AG10803 (cell line): ENCODE data around the gene SYTL2.
A peak's percentile ranks its signal among the peaks of the same experiment; 100 is the strongest.

Source experiments
- DNase-seq: peaks from one replicate; pipeline ENCODE4 v3.0.0; 2010; ENCODE audit warnings: low read depth
- H3K4me3 ChIP-seq: 2 replicates; pipeline ENCODE4 v1.5.1; 2011; ENCODE audit warnings: mild to moderate bottlenecking, low read length, control low read depth
- TF ChIP-seq, protein P1 (sequence below): conservative IDR thresholded peaks from 2 replicates; pipeline ENCODE4 v1.5.1; 2011; ENCODE audit warnings: mild to moderate bottlenecking, low read length, control low read depth, inconsistent platforms

SYTL2 gene

DNA sequence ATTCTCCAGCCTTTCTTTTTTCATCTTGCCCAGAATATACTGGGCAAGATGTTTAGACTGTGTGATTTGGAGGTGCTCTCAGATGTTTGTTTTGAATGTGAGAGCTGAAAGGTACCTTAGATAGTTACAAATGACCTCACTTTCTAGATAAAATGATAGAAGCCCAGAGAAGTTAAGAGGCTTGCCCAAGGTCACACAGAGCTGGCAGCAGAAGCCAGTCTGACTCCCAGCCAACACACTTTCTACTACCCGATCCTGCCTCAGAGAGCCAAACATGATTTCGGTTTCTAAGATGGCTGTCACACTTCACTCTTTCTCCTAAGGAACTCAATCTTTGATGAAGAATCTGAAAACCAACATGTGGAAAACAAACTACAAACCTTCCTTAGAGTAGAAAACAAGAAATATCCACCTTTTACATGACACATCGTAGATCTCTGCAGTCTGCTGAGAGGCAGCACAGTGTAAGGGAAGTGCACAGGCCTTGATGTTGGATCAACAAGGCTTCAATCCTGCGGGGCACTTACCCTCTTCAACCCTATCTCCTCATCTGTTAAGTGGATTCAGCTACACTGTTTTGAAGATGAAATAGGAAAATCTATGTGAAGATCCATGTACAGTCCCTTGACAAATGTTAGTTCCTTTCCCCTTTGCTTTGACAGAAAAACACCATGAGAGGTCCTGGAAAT is 58.6 kb downstream of the SYTL2 start:
- TF ChIP-seq, protein P1, sequence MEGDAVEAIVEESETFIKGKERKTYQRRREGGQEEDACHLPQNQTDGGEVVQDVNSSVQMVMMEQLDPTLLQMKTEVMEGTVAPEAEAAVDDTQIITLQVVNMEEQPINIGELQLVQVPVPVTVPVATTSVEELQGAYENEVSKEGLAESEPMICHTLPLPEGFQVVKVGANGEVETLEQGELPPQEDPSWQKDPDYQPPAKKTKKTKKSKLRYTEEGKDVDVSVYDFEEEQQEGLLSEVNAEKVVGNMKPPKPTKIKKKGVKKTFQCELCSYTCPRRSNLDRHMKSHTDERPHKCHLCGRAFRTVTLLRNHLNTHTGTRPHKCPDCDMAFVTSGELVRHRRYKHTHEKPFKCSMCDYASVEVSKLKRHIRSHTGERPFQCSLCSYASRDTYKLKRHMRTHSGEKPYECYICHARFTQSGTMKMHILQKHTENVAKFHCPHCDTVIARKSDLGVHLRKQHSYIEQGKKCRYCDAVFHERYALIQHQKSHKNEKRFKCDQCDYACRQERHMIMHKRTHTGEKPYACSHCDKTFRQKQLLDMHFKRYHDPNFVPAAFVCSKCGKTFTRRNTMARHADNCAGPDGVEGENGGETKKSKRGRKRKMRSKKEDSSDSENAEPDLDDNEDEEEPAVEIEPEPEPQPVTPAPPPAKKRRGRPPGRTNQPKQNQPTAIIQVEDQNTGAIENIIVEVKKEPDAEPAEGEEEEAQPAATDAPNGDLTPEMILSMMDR, result no peak
- DNase-seq, result no peak
- no peak overlapping the region for H3K4me3 ChIP-seq

DNA sequence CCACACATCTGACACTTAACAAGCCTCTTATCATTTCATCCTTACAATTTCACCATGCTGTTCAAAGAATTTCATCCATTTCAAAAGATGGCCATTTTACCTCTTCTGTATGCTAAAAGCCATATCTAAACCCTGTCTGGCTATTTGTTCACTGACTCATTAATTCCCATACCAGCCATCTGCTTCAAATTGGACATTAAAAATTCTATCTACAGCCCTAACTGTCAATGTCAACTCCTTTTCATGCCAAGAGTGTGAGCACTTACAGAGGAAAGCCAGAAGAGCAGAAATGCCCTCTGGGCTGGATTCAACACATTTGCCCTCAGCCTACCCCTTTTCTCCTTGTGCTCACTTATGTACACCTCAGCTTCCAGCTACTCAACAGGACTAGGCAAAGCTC is 59.2 kb downstream of the SYTL2 start:
- TF ChIP-seq, protein P1, result no peak
- no peak overlapping the region for H3K4me3 ChIP-seq
- peak; percentile 61 for DNase-seq

DNA sequence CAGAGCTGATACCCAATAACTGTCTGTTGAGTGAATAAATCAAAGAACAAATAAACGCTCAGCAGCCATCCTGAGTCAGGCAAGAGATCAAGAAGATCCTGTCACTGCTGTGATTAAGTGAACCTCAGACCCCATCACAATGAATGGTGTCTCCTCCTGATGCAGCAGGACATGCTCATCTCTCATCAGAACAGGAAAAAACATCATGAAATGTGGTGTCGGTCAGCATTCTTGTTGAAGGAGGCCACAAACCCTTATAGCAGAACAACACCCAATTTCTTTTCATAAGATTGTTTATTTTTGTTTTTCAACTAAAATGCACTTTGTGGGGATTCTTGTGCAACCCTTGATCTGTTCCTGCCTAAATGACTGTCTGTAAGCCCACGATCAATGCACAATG is 60.3 kb downstream of the SYTL2 start:
- peak; percentile 22 for DNase-seq
- TF ChIP-seq, protein P1, result no peak
- no peak overlapping the region for H3K4me3 ChIP-seq

DNA sequence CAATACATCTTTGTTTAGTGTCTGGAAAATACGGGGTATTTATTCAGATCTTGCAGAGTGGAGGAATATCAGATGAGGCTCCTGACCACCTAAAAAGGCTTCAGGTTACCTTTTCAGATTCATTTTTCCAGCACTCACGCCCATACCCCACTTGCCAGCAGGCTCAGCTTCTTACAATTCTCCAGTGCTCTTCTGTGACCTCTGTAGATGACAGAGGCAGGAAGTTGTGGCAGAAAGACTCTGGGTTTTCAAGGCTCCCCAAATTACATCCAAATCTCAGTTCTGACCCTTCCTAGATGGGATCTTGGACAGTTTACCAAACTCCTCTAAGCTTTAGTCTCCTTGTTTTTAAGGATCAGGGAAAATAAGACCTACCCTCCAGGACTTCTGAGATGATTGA is 61.1 kb downstream of the SYTL2 start:
- H3K4me3 ChIP-seq, result no peak overlapping the region
- TF ChIP-seq, protein P1, result no peak
- no peak for DNase-seq

DNA sequence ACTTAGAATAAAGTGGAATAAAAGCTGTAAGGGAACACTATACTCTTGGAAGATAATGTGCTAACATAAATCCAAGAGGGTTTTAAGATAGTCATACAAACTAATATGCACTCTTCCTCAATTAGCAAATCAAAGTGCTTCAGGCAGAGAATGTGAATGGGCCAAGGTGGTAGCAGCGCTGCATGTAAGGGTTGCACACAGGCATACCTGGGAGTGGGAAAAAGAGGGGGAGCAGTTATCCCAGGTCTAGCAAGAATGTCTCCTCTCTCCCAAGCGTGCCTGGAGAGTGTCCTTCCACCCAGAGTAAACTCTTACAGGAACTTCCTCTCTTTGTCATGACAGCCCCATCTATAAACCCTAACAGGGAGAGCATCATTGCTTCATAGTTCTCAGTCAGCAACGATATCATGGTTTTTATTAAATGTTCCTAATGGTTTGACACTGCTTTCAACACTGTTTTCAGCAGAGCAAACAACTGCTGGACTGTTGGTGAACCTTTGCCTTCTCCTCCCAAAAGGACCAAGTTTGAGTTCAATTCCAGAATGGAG is 61.6 kb downstream of the SYTL2 start:
- H3K4me3 ChIP-seq, result no peak overlapping the region
- no peak for DNase-seq
- TF ChIP-seq, protein P1, result no peak

DNA sequence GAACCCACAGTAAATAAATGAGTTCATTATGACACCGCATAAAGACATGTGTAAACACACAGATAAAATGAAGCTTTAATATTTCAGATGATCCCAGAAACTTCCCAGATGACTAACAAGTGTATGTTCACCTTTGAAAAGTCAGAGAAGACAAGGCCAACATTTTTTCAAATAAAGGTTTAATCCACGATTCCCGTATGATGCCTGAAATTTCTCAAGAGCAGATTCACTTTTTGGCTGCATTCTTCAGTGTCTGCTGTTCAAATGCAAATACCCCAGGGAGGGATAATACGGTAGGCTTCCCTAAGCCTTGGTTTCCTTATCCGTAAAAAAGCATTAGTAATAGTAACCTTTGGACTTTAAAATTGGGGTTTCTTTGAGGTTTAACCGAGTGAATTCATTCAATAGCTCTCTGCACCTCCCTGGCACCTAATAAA is 62.5 kb downstream of the SYTL2 start:
- DNase-seq, result peak; percentile 18
- TF ChIP-seq, protein P1, result no peak

DNA sequence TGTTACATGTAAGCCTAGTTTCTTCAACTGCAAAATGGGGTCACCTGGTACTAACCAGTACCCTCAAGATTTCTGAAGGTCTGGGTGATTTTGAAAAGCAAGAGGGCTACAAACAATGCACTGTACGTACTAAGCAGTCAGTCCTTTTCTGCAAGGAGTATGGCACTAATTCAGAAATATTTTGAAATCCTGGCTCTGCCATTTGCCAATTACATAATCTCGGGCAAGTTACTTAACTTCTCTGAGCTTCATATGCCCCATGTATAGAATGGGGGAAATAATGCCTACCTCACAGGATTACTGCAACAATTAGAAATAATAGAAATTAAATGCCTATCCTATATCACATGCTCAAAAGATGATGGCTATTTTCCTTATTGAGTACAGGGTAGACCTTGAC is 64.3 kb downstream of the SYTL2 start:
- no peak overlapping the region for H3K4me3 ChIP-seq
- peak; percentile 35 for DNase-seq
- TF ChIP-seq, protein P1, result no peak

More for the DNA sequence above, 62.5 kb downstream of the SYTL2 start:
- H3K4me3 ChIP-seq, result no peak overlapping the region
